H1 (cell line): ENCODE results near the gene PKD1. TPM values are rescaled to one million over a fixed set of nuclear protein-coding genes. Genes with fewer than 3 reads are reported as not detected.
"Not testable (repeated sequence)": the region's sequence is repeated elsewhere in the genome, so short reads cannot be mapped to it uniquely, and the experiment has no call there.

Source experiments
- CTCF ChIA-PET: fragments of 300-600 bp; sonication (Branson Sonifier 250); formaldehyde crosslinking; loops from one replicate; lab custom pipeline; 2021; ENCODE audit not compliant: partially characterized antibody; lab: Charles Lee
- POLR2A ChIA-PET: fragments of 300-600 bp; sonication (Branson Sonifier 250); formaldehyde crosslinking; loops from one replicate; lab custom pipeline; 2021; ENCODE audit warnings: inconsistent platforms; ENCODE audit not compliant: partially characterized antibody; lab: Charles Lee
- DNase-seq, 2 experiments: peaks; one replicate each; pipeline versions ENCODE4 v3.0.0 to v3.0.0-alpha.2; 2010 to 2022; ENCODE audit warnings: low spot score in 2 of 2, low read depth in 1 of 2, mixed read lengths in 1 of 2
- FAIRE-seq: peaks from 2 replicates; lab custom pipeline; 2011; peaks lifted over from hg19 to GRCh38; lab: Jason Lieb, UNC
- H2AFZ ChIP-seq: 2 replicates; pipeline ENCODE4 v1.8.1; 2012; ENCODE audit warnings: low read length, inconsistent platforms
- H2AK5ac ChIP-seq: 2 replicates; pipeline ENCODE4 v1.6.1; 2013; ENCODE audit warnings: low read depth, low read length
- H2BK120ac ChIP-seq: replicated peaks from 2 replicates; pipeline ENCODE3; 2013; ENCODE audit warnings: low read depth, low read length, inconsistent platforms
- H2BK12ac ChIP-seq: 2 replicates; pipeline ENCODE4 v1.6.1; 2013; ENCODE audit warnings: low read depth, low read length
- H2BK15ac ChIP-seq: 2 replicates; pipeline ENCODE4 v1.6.1; 2013; ENCODE audit warnings: low read length
- H2BK20ac ChIP-seq: 2 replicates; pipeline ENCODE4 v1.6.1; 2013; ENCODE audit warnings: low read length
- H2BK5ac ChIP-seq: 2 replicates; pipeline ENCODE4 v1.6.1; 2013; ENCODE audit warnings: low read depth, low read length
- H3K14ac ChIP-seq: 2 replicates; pipeline ENCODE4 v1.6.1; 2013; ENCODE audit warnings: inconsistent platforms; ENCODE audit not compliant: insufficient read length
- H3K18ac ChIP-seq: 2 replicates; pipeline ENCODE4 v1.6.1; 2013; ENCODE audit warnings: low read length; ENCODE audit errors: extremely low read depth
- H3K23ac ChIP-seq: 2 replicates; pipeline ENCODE4 v1.6.1; 2013; ENCODE audit warnings: inconsistent platforms; ENCODE audit not compliant: insufficient read length
- H3K23me2 ChIP-seq: 2 replicates; pipeline ENCODE4 v1.6.1; 2013; ENCODE audit warnings: low read depth, low read length
- H3K27ac ChIP-seq: 2 replicates; pipeline ENCODE4 v1.6.1; 2011; ENCODE audit warnings: low read depth, low read length, inconsistent platforms
- H3K27me3 ChIP-seq, 4 experiments: replicated peaks in 1 of 4; 1 replicate in 1 of 4; 2 replicates in 3 of 4; pipeline versions ENCODE4 v1.6.1 to v1.8.1; 2011 to 2013; ENCODE audit warnings: low read length in 3 of 4, mild to moderate bottlenecking in 3 of 4, inconsistent platforms in 2 of 4, mixed read lengths in 2 of 4, moderate library complexity in 1 of 4; ENCODE audit not compliant: control insufficient read depth in 3 of 4, insufficient read depth in 3 of 4; ENCODE audit errors: extremely low read depth in 1 of 4
- H3K36me3 ChIP-seq, 4 experiments: 2 replicates each; pipeline versions ENCODE4 v1.6.1 to v1.8.1; 2011 to 2013; ENCODE audit warnings: mild to moderate bottlenecking in 4 of 4, low read length in 3 of 4, moderate library complexity in 2 of 4, control low read depth in 1 of 4, inconsistent platforms in 1 of 4; ENCODE audit not compliant: insufficient read depth in 4 of 4, control insufficient read depth in 2 of 4
- H3K4ac ChIP-seq: replicated peaks from 2 replicates; pipeline ENCODE3; 2013; ENCODE audit warnings: low read length, low read depth, mixed read lengths, inconsistent platforms; ENCODE audit not compliant: insufficient read length
- H3K4me1 ChIP-seq, 4 experiments: replicated peaks in 1 of 4; 1 replicate in 1 of 4; 2 replicates in 3 of 4; pipeline versions ENCODE4 v1.6.1 to v1.8.1; 2011 to 2013; ENCODE audit warnings: low read length in 3 of 4, inconsistent platforms in 2 of 4, mixed read lengths in 1 of 4; ENCODE audit not compliant: insufficient read depth in 4 of 4, control insufficient read depth in 3 of 4
- H3K4me2 ChIP-seq, 2 experiments: 2 replicates each; pipeline versions ENCODE4 v1.6.1 to v1.8.1; 2011 to 2013; ENCODE audit warnings: low read depth in 2 of 2, low read length in 2 of 2, control low read depth in 1 of 2, inconsistent platforms in 1 of 2, mild to moderate bottlenecking in 1 of 2; ENCODE audit not compliant: insufficient read depth in 1 of 2
- H3K4me3 ChIP-seq, 4 experiments: fragments of 200-600, 300-600 bp in 1 of 4; sonication (generic), shearing (Covaris generic), sonication (Bioruptor Twin) in 1 of 4; 2 replicates each; pipeline versions ENCODE4 v1.5.1 to v1.8.1; 2011 to 2016; ENCODE audit warnings: low read length in 4 of 4, low read depth in 3 of 4, control low read depth in 2 of 4, inconsistent platforms in 2 of 4, mild to moderate bottlenecking in 2 of 4, mixed read lengths in 1 of 4, moderate library complexity in 1 of 4; ENCODE audit not compliant: insufficient read depth in 2 of 4; ENCODE audit errors: extremely low read depth in 1 of 4
- H3K56ac ChIP-seq: replicated peaks from 2 replicates; pipeline ENCODE3; 2013; ENCODE audit warnings: low read depth, mild to moderate bottlenecking, mixed read lengths, low read length, inconsistent platforms; ENCODE audit not compliant: insufficient read length
- H3K79me1 ChIP-seq: 2 replicates; pipeline ENCODE4 v1.6.1; 2013; ENCODE audit warnings: low read depth, low read length, control low read depth
- H3K79me2 ChIP-seq, 2 experiments: 2 replicates each; pipeline versions ENCODE4 v1.6.1 to v1.8.1; 2012 to 2013; ENCODE audit warnings: low read length in 2 of 2, mild to moderate bottlenecking in 2 of 2, inconsistent platforms in 1 of 2; ENCODE audit not compliant: insufficient read depth in 2 of 2, control insufficient read depth in 1 of 2
- H3K9ac ChIP-seq, 4 experiments: replicated peaks in 1 of 4; 1 replicate in 1 of 4; 2 replicates in 3 of 4; pipeline versions ENCODE4 v1.6.1 to v1.8.1; 2011 to 2013; ENCODE audit warnings: low read depth in 3 of 4, low read length in 3 of 4, control low read depth in 2 of 4, mild to moderate bottlenecking in 2 of 4, moderate library complexity in 2 of 4, inconsistent platforms in 1 of 4; ENCODE audit errors: extremely low read depth in 1 of 4
- H3K9me3 ChIP-seq, 2 experiments: 2 replicates each; pipeline versions ENCODE4 v1.6.1 to v1.8.1; 2012 to 2013; ENCODE audit warnings: mild to moderate bottlenecking in 2 of 2, moderate library complexity in 2 of 2, control low read depth in 1 of 2, inconsistent platforms in 1 of 2, low read depth in 1 of 2, low read length in 1 of 2, mixed read lengths in 1 of 2; ENCODE audit not compliant: insufficient read depth in 2 of 2
- H4K20me1 ChIP-seq, 2 experiments: replicated peaks in 1 of 2; 2 replicates each; pipeline versions ENCODE3 to v1.8.1; 2011 to 2013; ENCODE audit warnings: inconsistent platforms in 2 of 2, low read length in 2 of 2, mild to moderate bottlenecking in 1 of 2; ENCODE audit not compliant: insufficient read depth in 2 of 2, control insufficient read depth in 1 of 2
- H4K5ac ChIP-seq: 2 replicates; pipeline ENCODE4 v1.6.1; 2013; ENCODE audit warnings: low read length, low read depth, mixed read lengths, inconsistent platforms; ENCODE audit not compliant: insufficient read length
- H4K8ac ChIP-seq: 2 replicates; pipeline ENCODE4 v1.8.0; 2013; ENCODE audit warnings: mild to moderate bottlenecking, moderate library complexity, low read length, inconsistent platforms; ENCODE audit not compliant: insufficient read depth; ENCODE audit errors: extremely low read depth
- H4K91ac ChIP-seq: replicated peaks from 2 replicates; pipeline ENCODE3; 2013; ENCODE audit warnings: low read length, mixed read lengths, inconsistent platforms; ENCODE audit not compliant: insufficient read length
- RAD21 ChIP-seq, 2 experiments: IDR thresholded peaks in 1 of 2; conservative IDR thresholded peaks in 1 of 2; 2 replicates each; pipeline ENCODE4 v1.6.1; 2011; ENCODE audit warnings: low read depth in 2 of 2, low read length in 2 of 2, improper control_type of control experiment in 1 of 2, inconsistent platforms in 1 of 2, mild to moderate bottlenecking in 1 of 2, moderate library complexity in 1 of 2
- WGBS, 2 experiments: shearing (Covaris generic) in 1 of 2; methylation state at CpG; one replicate each; pipeline versions ENCODE4 v1.1.6 to v1.1.7; 2013 to 2015; ENCODE audit warnings: low lambda C conversion rate in 2 of 2, mixed read lengths in 2 of 2, inconsistent platforms in 1 of 2, low coverage in 1 of 2, missing lambda C conversion rate in 1 of 2; ENCODE audit not compliant: insufficient replicate concordance in 2 of 2, insufficient coverage in 1 of 2, insufficient read length in 1 of 2; ENCODE audit errors: extremely low coverage in 1 of 2, missing lambda C conversion rate in 1 of 2; 5-methylcytosine and 5-hydroxymethylcytosine counted together
- polyA plus RNA-seq, 7 experiments: library from polyadenylated mRNA; depleted of rRNA in 3 of 7; stranded (reverse) in 5 of 7; unstranded in 2 of 7; fragments of >200 nt in 5 of 7; fragments of 200-250 nt in 2 of 7; gene quantifications; 1 replicate in 5 of 7; 2 replicates in 1 of 7; 4 replicates in 1 of 7; pipeline versions ENCODE4 v1.2.1 to v1.2.3, GENCODE V29; 2011 to 2013; ENCODE audit warnings: missing spikeins in 2 of 7, mixed read lengths in 2 of 7
- total RNA-seq: library from RNA; stranded (reverse); fragmentation: NEBNext Ultra II Directional; extraction: Animal tissue kit (Norgen Biotek cat#: 25700); gene quantifications from 2 replicates; pipeline ENCODE4 v1.2.1, GENCODE V29; 2021
- TF ChIP-seq, protein P1 (sequence below), 3 experiments: IDR thresholded peaks; 1 replicate in 2 of 3; 2 replicates in 1 of 3; pipeline versions ENCODE4 v1.5.1 to v1.6.1; 2011; ENCODE audit warnings: low read length in 3 of 3, mild to moderate bottlenecking in 3 of 3, inconsistent platforms in 2 of 3, low read depth in 1 of 3, moderate library complexity in 1 of 3; ENCODE audit not compliant: insufficient read depth in 1 of 3; ENCODE audit errors: control extremely low read depth in 1 of 3

Gene PKD1
- total and polyA plus RNA-seq, 2 of the 8 experiments (the other 6 are each of a cell fraction or from before 2014, with no cell fraction given), result 40.6 to 52.7 TPM

DNA sequence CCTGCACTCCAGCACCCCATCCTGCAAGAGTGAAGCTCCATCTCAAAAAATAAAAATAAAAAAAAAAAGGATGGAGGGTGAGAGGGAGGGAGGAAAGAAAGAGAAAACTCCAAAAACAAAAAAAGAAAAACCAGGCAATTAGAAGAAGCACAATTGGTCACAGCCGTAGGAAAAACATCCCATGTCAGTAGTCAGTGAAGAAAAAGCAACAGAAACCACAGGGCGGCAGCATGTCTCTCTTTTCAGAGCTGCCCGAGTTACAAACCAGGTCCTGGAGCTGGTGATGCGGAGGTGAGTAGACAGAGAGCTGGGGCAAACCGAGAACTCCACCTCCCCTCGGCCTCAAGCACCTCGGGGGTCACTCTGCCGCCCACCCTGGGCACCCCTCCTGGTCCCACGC is 14.4 kb downstream of the PKD1 start:
- H2BK120ac ChIP-seq, H2AFZ ChIP-seq, H2BK20ac ChIP-seq, H3K4ac ChIP-seq, H3K79me1 ChIP-seq, H4K8ac ChIP-seq, H2BK12ac ChIP-seq, H4K5ac ChIP-seq, H2BK15ac ChIP-seq, H3K23me2 ChIP-seq, H3K56ac ChIP-seq, H3K27ac ChIP-seq, H3K27me3 ChIP-seq, H3K18ac ChIP-seq, H3K23ac ChIP-seq, H2BK5ac ChIP-seq, H3K36me3 ChIP-seq, H4K91ac ChIP-seq, H3K4me2 ChIP-seq, DNase-seq, H3K4me3 ChIP-seq, H3K9ac ChIP-seq, H4K20me1 ChIP-seq, H3K9me3 ChIP-seq, FAIRE-seq, H3K14ac ChIP-seq, H2AK5ac ChIP-seq: not testable (repeated sequence)
- peaks cover 0 to 22% (median 8%) of the 10 kb centered on the region in 4 experiments; a peak in 5 of 7 replicates for H3K4me1 ChIP-seq
- TF ChIP-seq, protein P1, sequence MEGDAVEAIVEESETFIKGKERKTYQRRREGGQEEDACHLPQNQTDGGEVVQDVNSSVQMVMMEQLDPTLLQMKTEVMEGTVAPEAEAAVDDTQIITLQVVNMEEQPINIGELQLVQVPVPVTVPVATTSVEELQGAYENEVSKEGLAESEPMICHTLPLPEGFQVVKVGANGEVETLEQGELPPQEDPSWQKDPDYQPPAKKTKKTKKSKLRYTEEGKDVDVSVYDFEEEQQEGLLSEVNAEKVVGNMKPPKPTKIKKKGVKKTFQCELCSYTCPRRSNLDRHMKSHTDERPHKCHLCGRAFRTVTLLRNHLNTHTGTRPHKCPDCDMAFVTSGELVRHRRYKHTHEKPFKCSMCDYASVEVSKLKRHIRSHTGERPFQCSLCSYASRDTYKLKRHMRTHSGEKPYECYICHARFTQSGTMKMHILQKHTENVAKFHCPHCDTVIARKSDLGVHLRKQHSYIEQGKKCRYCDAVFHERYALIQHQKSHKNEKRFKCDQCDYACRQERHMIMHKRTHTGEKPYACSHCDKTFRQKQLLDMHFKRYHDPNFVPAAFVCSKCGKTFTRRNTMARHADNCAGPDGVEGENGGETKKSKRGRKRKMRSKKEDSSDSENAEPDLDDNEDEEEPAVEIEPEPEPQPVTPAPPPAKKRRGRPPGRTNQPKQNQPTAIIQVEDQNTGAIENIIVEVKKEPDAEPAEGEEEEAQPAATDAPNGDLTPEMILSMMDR (IDR thresholded peaks at IDR 0.05; ENCODE audit: control extremely low read depth in 1 of 3, insufficient read depth in 1 of 3, low read depth in 1 of 3, low read length in 3 of 3), result peak in 2 of 3 experiments; percentile 3 to 10; a peak in 2 of 4 replicates
- TF ChIP-seq RAD21 (IDR thresholded peaks at IDR 0.05 in 1 of 2, conservative IDR thresholded peaks at IDR 0.05 in 1 of 2; ENCODE audit: low read depth in 2 of 2, low read length in 2 of 2), result peak; percentile 18 to 33; a peak in 3 of 4 replicates
- CTCF ChIA-PET, result interaction anchor here (0.6 to 2.6 kb wide), 9 partner anchors 19 to 394 kb away, joined by 3 to 20 read pairs (median 4); no protein-coding TSS in a partner anchor
- POLR2A ChIA-PET, result interaction anchor here (2.4 kb wide), 1 partner anchor 34 kb away, joined by 7 read pairs; the partner anchor contains the start of gene TRAF7
- WGBS, 2 experiments, result 70% methylated on average over 4 of the region's 9 CpGs; no CpG with 5 or more reads in 1 of the 2 experiments
- peaks cover 0 to 18% of the 10 kb centered on the region in 2 experiments; a peak in 3 of 4 replicates for H3K79me2 ChIP-seq
